ENCODE measurements around the gene DNASE1L2.

DNASE1L2 gene

GRCh38 chr16:2204416-2205103 is 31.7 kb upstream of the DNASE1L2 start:
- DNase-seq: no peak

- peak; percentile 79 for DNase-seq
Measured at GRCh38 chr16:2205104-2205966, 30.9 kb upstream of the DNASE1L2 start, which contains the start of gene MLST8. MLST8 (plus strand) TSS chr16:2205454; CDS start chr16:2206086, 632 bp downstream.

DNA sequence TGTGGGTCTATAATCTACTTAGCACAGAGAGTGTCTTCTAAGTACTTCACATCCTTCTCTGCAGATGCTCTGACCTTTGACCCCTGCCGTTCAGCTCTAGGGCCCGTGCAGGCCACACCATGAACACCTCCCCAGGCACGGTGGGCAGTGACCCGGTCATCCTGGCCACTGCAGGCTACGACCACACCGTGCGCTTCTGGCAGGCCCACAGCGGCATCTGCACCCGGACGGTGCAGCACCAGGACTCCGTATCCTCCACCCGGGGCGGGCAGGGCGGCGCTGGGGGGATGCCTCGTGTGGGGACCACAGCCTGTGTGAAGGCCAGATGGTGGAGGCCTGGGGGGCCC is 30.3 kb upstream of the DNASE1L2 start:
- no peak for DNase-seq

- DNase-seq: no peak
Measured at GRCh38 chr16:2206420-2206779, 29.8 kb upstream of the DNASE1L2 start.

GRCh38 chr16:2206780-2207433 is 29.3 kb upstream of the DNASE1L2 start:
- no peak for DNase-seq

DNA sequence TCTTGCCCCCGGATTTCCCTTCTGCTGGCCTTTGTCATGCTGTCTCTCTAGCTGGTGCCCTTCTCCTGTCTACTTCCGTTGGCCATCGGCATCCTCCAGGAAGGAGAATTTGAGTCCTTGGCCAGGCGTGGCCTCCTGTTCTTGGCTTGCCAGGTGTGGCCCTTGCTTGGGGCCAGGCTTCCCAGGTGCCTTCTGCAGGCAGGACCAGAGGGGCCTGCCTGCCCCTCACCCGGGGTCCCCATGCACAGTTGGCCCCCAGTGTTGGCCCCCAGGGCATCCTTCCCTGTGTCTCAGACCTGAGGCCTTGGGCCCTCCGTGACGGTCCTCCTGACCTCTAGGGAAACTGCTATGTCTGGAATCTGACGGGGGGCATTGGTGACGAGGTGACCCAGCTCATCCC is 28.4 kb upstream of the DNASE1L2 start:
- DNase-seq: no peak

GRCh38 chr16:2208308-2208707 is 27.9 kb upstream of the DNASE1L2 start:
- no peak for DNase-seq

DNA sequence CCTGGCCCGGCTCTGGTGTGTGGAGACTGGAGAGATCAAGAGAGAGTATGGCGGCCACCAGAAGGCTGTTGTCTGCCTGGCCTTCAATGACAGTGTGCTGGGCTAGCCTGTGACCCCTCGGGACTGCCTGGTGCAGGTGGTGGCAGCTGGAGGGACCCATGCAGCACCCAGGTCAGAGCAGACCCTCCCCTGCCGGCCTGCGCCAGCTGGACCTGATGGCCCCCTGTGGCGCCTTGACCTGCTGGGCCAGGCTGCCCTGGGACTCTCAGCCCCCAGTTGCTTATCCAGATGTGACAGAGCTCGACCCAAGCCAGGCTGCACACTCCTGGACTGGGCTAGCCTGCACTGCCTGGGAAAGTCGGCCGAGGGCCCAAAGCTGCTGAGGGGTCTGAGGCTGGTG is 27.5 kb upstream of the DNASE1L2 start:
- no peak for DNase-seq

GRCh38 chr16:2209258-2210008 is 26.8 kb upstream of the DNASE1L2 start:
- no peak for DNase-seq

- DNase-seq: no peak
Measured at GRCh38 chr16:2210009-2210332, 26.3 kb upstream of the DNASE1L2 start.

- no peak for DNase-seq
Measured at GRCh38 chr16:2210386-2211365, 25.6 kb upstream of the DNASE1L2 start, which contains the start of gene BRICD5. BRICD5 (minus strand) TSS chr16:2210863; CDS start chr16:2210833, 30 bp downstream.

DNA sequence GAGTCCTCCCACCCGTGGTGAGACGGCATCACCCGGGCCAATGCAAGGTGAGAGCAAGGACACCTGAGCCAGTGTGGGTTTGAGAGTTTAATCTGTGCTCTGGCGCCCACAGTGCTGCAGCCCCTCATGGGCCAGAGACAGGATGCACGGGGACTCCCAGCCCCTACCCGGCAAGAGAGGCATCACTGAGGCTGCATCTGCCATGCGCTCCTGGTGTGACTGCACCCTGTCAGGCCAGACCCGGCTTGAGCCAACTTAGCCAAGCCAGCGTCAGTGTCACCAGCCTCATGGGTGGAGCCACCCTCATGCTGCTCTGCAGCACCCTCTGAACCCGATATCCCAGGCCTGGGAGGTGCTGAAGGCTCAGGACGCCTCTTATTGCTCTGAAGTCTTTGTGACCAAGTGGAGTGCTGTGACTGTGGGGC is 24.3 kb upstream of the DNASE1L2 start:
- no peak for DNase-seq

- no peak for DNase-seq
Measured at GRCh38 chr16:2212362-2213324, 23.6 kb upstream of the DNASE1L2 start.

DNA sequence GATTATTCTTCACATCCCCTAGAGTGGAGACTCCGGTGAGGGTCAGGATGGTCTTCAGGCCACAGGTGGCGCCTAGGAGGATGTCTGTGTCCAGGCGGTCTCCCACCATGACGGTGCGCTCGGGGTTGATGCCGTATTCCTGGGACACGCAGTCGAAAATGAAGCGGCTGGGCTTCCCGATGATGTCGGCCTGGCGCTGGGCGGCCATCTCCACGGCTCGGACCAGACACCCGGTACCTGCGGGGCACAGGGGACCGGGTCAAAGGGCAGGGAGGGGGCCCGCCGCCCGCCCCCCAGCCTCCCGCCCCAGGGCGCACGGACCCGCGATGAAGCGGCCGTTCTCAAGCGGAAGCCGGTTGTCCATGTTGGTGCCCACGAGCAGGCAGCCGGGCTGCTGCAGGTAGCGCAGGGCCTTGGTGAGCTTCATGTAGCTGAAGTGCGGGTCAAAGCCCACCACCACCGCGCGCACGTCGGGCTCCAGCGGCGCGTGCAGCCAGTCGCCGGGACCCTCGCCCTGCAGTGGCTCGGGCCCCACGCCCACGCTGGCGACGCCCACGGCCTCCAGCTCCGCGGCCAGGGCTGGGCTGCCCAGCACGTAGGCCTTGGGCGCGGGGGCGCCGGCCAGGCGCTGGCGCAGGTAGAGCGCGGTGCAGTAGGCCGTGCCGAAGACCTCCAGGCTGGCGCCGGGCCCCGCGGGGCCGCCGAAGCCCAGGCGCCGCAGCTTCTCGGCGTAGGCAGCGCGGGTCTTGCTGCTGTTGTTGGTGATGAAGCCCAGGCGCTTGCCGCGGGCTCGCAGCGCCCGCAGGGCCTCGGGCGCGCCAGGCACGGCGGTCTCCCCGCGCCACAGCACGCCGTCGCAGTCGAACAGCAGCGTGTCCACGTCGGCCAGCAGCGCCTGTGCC is 22.2 kb upstream of the DNASE1L2 start:
- no peak for DNase-seq

- DNase-seq: no peak
Measured at GRCh38 chr16:2214719-2214968, 21.6 kb upstream of the DNASE1L2 start, which contains the start of gene PGP. PGP (minus strand) TSS chr16:2214840; CDS start chr16:2214777, 63 bp downstream.

GRCh38 chr16:2216330-2216729 is 19.9 kb upstream of the DNASE1L2 start:
- no peak for DNase-seq

DNA sequence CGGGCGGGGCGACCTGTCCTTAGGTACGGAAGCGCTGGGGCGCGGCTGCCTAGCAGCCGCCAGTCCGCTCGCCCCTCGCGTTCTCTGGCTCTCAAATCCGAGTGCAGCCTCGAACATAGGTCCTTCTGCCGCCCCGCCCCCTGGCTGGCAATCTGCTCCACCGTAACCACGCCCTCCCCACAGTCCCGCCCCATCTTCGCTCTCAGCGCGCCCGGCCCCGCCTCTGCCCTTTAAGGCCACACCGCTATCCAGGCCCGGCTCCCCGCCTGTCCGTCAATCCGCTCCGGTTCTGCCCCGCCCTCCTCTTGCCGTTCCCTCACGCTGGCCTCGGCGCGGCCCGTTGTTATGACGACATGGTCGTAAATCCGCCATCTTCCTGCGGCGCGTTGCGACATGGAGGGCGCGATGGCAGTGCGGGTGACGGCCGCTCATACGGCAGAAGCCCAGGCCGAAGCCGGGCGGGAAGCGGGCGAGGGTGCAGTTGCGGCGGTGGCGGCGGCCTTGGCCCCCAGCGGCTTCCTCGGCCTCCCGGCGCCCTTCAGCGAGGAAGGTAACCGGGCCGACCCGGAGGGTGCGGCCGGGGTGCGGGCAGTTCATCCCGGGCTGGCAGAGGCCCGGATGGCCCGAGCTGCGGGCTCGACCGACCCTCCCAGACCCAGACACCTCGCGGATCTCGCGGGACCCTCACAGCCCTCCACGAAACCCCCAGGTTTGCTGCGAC is 12.9 kb upstream of the DNASE1L2 start, which contains the start of gene E4F1:
TSS of gene E4F1 (plus strand) at position 371 of the 721 bp plus-strand sequence. CDS start at position 394, 23 bp downstream.
- peak; percentile 100 for DNase-seq

GRCh38 chr16:2223942-2224486 is 12.2 kb upstream of the DNASE1L2 start:
- DNase-seq: peak; percentile 46
